Hepatocyte (in vitro differentiated cells): ENCODE data around the gene SNRNP70. TPM values are rescaled to one million over a fixed set of nuclear protein-coding genes. Genes with fewer than 3 reads are reported as not detected.

Experiments used
- DNase-seq: peaks from one replicate; pipeline ENCODE4 v3.0.0-alpha.2; 2016; ENCODE audit warnings: low spot score
- H2AFZ ChIP-seq: fragments of 200-600 bp; sonication (generic); 2 replicates; pipeline ENCODE4 v1.6.0; 2016; ENCODE audit warnings: antibody characterized with exemption, mild to moderate bottlenecking
- H3K27ac ChIP-seq: fragments of 200-600 bp; sonication (generic); 2 replicates; pipeline ENCODE4 v1.5.1; 2016; ENCODE audit warnings: mild to moderate bottlenecking
- H3K27me3 ChIP-seq: fragments of 200-600 bp; sonication (generic); 2 replicates; pipeline ENCODE4 v1.6.1; 2016
- H3K36me3 ChIP-seq: fragments of 200-600 bp; sonication (generic); replicated peaks from 2 replicates; pipeline ENCODE4 v1.5.1; 2016; ENCODE audit warnings: low read depth; ENCODE audit not compliant: insufficient read depth
- H3K4me1 ChIP-seq: fragments of 200-600 bp; sonication (generic); 2 replicates; pipeline ENCODE4 v1.5.1; 2016; ENCODE audit warnings: mild to moderate bottlenecking, moderate library complexity; ENCODE audit not compliant: insufficient read depth
- H3K4me2 ChIP-seq: fragments of 200-600 bp; sonication (generic); 2 replicates; pipeline ENCODE4 v1.6.0; 2016
- H3K4me3 ChIP-seq: fragments of 200-600 bp; sonication (generic); 2 replicates; pipeline ENCODE4 v1.5.1; 2016; ENCODE audit warnings: mild to moderate bottlenecking
- H3K79me2 ChIP-seq: fragments of 200-600 bp; sonication (generic); 2 replicates; pipeline ENCODE4 v1.6.0; 2017; ENCODE audit warnings: mild to moderate bottlenecking
- H3K9me2 ChIP-seq: fragments of 200-600 bp; sonication (generic); replicated peaks from 2 replicates; pipeline ENCODE4 v1.6.0; 2017; ENCODE audit warnings: mild to moderate bottlenecking; ENCODE audit not compliant: insufficient read depth
- H3K9me3 ChIP-seq: fragments of 200-600 bp; sonication (generic); 2 replicates; pipeline ENCODE4 v1.5.1; 2016; ENCODE audit warnings: low read depth, mild to moderate bottlenecking
- H4K20me1 ChIP-seq: fragments of 200-600 bp; sonication (generic); 2 replicates; pipeline ENCODE4 v1.6.0; 2016; ENCODE audit warnings: mild to moderate bottlenecking; ENCODE audit not compliant: insufficient read depth, poor library complexity, severe bottlenecking
- CTCF ChIP-seq: fragments of 200-600 bp; sonication (generic); IDR thresholded peaks from 2 replicates; pipeline ENCODE4 v1.5.1; 2016; ENCODE audit warnings: antibody characterized with exemption, mild to moderate bottlenecking; ENCODE audit not compliant: poor library complexity
- EZH2 ChIP-seq: fragments of 200-600 bp; sonication (generic); IDR thresholded peaks from 2 replicates; pipeline ENCODE4 v1.6.1; 2016; ENCODE audit warnings: antibody characterized with exemption, mild to moderate bottlenecking, borderline replicate concordance
- EZH2phosphoT487 ChIP-seq: fragments of 200-600 bp; sonication (generic); IDR thresholded peaks from one replicate; pipeline ENCODE4 v1.6.1; 2018; ENCODE audit warnings: antibody characterized with exemption, mild to moderate bottlenecking, low read depth, moderate library complexity; ENCODE audit not compliant: unreplicated experiment, severe bottlenecking
- WGBS: methylation state at CpG from one replicate; pipeline ENCODE4 v1.1.6; 2016; ENCODE audit warnings: low lambda C conversion rate; ENCODE audit errors: missing lambda C conversion rate; 5-methylcytosine and 5-hydroxymethylcytosine counted together
- polyA plus RNA-seq: library from polyadenylated mRNA; unstranded; fragments of >200 nt; fragmentation: Nextera tagmentation; extraction: Ambion mirVana; gene quantifications from 2 replicates; pipeline ENCODE4 v1.2.1, GENCODE V29; 2016
- total RNA-seq: library from RNA; depleted of rRNA; stranded (reverse); fragments of >200 nt; gene quantifications from 2 replicates; pipeline ENCODE4 v1.2.3, GENCODE V29; 2014

Gene SNRNP70
- total and polyA plus RNA-seq, 2 experiments from 2014 or later = 190 to 248 TPM

GRCh38 chr19:49085868-49086232 lies 599 bp downstream of the SNRNP70 start:
- no peaks in the 10 kb centered on the region for H3K27me3 ChIP-seq
- TF ChIP-seq EZH2phosphoT487 (no peak), EZH2 (no peak)
- H3K36me3 ChIP-seq = no peaks in the 10 kb centered on the region
- H3K79me2 ChIP-seq = peaks cover 54% of the 10 kb centered on the region
- H2AFZ ChIP-seq = peak overlapping the region; percentile 79
- no peaks in the 10 kb centered on the region for H3K9me2 ChIP-seq
- peak overlapping the region; percentile 86 for H3K4me3 ChIP-seq
- WGBS = 3% methylated on average over 14 of the region's 14 CpGs
- H3K9me3 ChIP-seq = no peaks in the 10 kb centered on the region
- DNase-seq = no peak
- H3K27ac ChIP-seq = peak overlapping the region; percentile 95
- peaks cover 49% of the 10 kb centered on the region for H4K20me1 ChIP-seq
- H3K4me2 ChIP-seq = peak overlapping the region; percentile 92
- peaks cover 18% of the 10 kb centered on the region for H3K4me1 ChIP-seq

- peak overlapping the region; percentile 86 for H3K4me3 ChIP-seq
- no peaks in the 10 kb centered on the region for H3K36me3 ChIP-seq
- peaks cover 49% of the 10 kb centered on the region for H4K20me1 ChIP-seq
- no peaks in the 10 kb centered on the region for H3K27me3 ChIP-seq
- no peak overlapping the region for H3K27ac ChIP-seq
- TF ChIP-seq CTCF (no peak), EZH2 (no peak), EZH2phosphoT487 (no peak)
- H3K4me2 ChIP-seq = peak overlapping the region; percentile 92
- H3K9me3 ChIP-seq = no peaks in the 10 kb centered on the region
- peaks cover 58% of the 10 kb centered on the region for H3K79me2 ChIP-seq
- H2AFZ ChIP-seq = no peak overlapping the region
- H3K4me1 ChIP-seq = peaks cover 18% of the 10 kb centered on the region
- WGBS = 68% methylated on average over 11 of the region's 11 CpGs
- H3K9me2 ChIP-seq = no peaks in the 10 kb centered on the region
- no peak for DNase-seq
These were observed 1.0 kb downstream of the SNRNP70 start for GRCh38 chr19:49086296-49086695.

- Histone ChIP-seq H3K4me2 (no peak overlapping the region), H3K27me3 (no peaks in the 10 kb centered on the region), H4K20me1 (peaks cover 63% of the 10 kb centered on the region), H3K4me3 (no peak overlapping the region), H2AFZ (no peak overlapping the region), H3K4me1 (peaks cover 11% of the 10 kb centered on the region), H3K27ac (no peak overlapping the region), H3K9me2 (no peaks in the 10 kb centered on the region), H3K9me3 (no peaks in the 10 kb centered on the region), H3K36me3 (no peaks in the 10 kb centered on the region), H3K79me2 (peaks cover 83% of the 10 kb centered on the region)
- DNase-seq = no peak
- WGBS = 97% methylated on average over 17 of the region's 17 CpGs
- TF ChIP-seq EZH2phosphoT487 (no peak), EZH2 (no peak), CTCF (no peak)
These were observed 6.3 kb downstream of the SNRNP70 start for GRCh38 chr19:49091391-49092038.

GRCh38 chr19:49092686-49093085 lies 7.4 kb downstream of the SNRNP70 start:
- H3K79me2 ChIP-seq = peaks cover 77% of the 10 kb centered on the region
- H3K36me3 ChIP-seq = no peaks in the 10 kb centered on the region
- no peak overlapping the region for H2AFZ ChIP-seq
- no peak overlapping the region for H3K27ac ChIP-seq
- H3K9me2 ChIP-seq = no peaks in the 10 kb centered on the region
- peaks cover 63% of the 10 kb centered on the region for H4K20me1 ChIP-seq
- H3K27me3 ChIP-seq = no peaks in the 10 kb centered on the region
- no peaks in the 10 kb centered on the region for H3K4me1 ChIP-seq
- H3K4me3 ChIP-seq = no peak overlapping the region
- WGBS = 97% methylated on average over 6 of the region's 6 CpGs
- no peak for DNase-seq
- no peak for TF ChIP-seq CTCF
- no peak for TF ChIP-seq EZH2
- no peak for TF ChIP-seq EZH2phosphoT487
- no peak overlapping the region for H3K4me2 ChIP-seq
- H3K9me3 ChIP-seq = no peaks in the 10 kb centered on the region
